ENCODE measurements around the gene AP3S2. TPM values are rescaled to one million over a fixed set of nuclear protein-coding genes. Genes with fewer than 3 reads are reported as not detected.

AP3S2 gene
- total and polyA plus RNA-seq, 8 donors, result 11.0 to 25.2 (median 17.7) TPM

DNA sequence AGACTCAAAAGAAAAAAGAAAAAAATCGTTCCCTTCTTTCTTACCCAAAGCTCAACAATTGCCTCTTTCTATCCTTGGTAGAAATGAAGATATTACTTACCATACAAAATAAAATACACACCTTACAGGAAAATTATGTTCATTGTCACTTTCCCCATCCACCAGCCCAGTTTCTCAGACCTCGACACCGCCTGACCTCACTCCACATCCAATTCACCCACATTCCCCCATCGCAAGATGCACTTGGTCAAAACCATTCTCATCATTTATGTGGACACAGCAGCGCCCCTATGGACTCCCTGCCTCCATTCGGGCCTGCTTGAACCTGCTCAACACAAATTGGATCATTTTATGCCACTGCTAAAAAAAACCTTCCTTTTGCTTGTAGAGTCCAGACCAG lies 86.1 kb downstream of the AP3S2 start:
- WGBS, 2 donors, result 81 to 82% methylated on average over 6 of the region's 6 CpGs
- Histone ChIP-seq H3K27me3 (no peaks in the 10 kb centered on the region), H3K27ac (peak overlapping the region; percentile 64 to 79 (median 72)), H3K9me3 (no peaks in the 10 kb centered on the region), H3K4me3 (no peak overlapping the region), H3K4me1 (peaks cover 29 to 40% (median 30%) of the 10 kb centered on the region in 3 donors), H3K36me3 (peaks cover 0 to 11% (median 3%) of the 10 kb centered on the region in 3 donors)
- ATAC-seq (no peak), FAIRE-seq (no peak), DNase-seq (no peak)
- TF ChIP-seq, protein P1, sequence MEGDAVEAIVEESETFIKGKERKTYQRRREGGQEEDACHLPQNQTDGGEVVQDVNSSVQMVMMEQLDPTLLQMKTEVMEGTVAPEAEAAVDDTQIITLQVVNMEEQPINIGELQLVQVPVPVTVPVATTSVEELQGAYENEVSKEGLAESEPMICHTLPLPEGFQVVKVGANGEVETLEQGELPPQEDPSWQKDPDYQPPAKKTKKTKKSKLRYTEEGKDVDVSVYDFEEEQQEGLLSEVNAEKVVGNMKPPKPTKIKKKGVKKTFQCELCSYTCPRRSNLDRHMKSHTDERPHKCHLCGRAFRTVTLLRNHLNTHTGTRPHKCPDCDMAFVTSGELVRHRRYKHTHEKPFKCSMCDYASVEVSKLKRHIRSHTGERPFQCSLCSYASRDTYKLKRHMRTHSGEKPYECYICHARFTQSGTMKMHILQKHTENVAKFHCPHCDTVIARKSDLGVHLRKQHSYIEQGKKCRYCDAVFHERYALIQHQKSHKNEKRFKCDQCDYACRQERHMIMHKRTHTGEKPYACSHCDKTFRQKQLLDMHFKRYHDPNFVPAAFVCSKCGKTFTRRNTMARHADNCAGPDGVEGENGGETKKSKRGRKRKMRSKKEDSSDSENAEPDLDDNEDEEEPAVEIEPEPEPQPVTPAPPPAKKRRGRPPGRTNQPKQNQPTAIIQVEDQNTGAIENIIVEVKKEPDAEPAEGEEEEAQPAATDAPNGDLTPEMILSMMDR (IDR thresholded peaks at IDR 0.05), result no peak
- intact Hi-C loops (cut with DNase I), result loop anchor here in 1 of 3 donors (5.0 kb wide), 1 partner anchor 40 kb away; no protein-coding TSS in a partner anchor

GRCh38 chr15:89806559-89807550 lies 86.9 kb downstream of the AP3S2 start:
- FAIRE-seq, result no peak
- H3K4me3 ChIP-seq, result peak overlapping the region; percentile 46 to 68 (median 58)

DNA sequence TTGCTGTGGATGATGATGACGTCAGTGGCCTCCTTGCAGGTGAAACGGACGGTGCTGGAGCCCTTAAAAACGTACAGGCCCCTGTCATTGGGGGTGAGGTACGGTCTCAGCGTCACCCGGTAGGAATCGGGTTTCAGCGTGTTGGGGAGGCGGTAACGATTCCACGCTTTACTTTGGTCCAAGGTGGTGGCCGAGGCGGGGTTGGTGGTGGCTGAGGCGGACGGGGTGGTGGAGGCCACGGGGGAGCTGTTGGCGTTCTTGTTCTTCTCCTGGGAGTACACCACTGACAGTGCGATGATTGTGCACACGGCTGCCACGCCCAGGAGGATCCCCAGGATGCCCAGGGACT lies 87.6 kb downstream of the AP3S2 start:
- peaks cover 0 to 18% (median 5%) of the 10 kb centered on the region in 3 donors for H3K36me3 ChIP-seq
- TF ChIP-seq, protein P1 (IDR thresholded peaks at IDR 0.05), result no peak
- intact Hi-C loops (cut with DNase I), result loop anchor here in 1 of 3 donors (5.0 kb wide), 1 partner anchor 39 kb away; no protein-coding TSS in a partner anchor
- ATAC-seq, result peak; percentile 9 to 34 (median 14)
- H3K4me1 ChIP-seq, result peaks cover 29 to 34% (median 30%) of the 10 kb centered on the region in 3 donors
- H3K27me3 ChIP-seq, result no peaks in the 10 kb centered on the region
- peak overlapping the region; percentile 46 to 68 (median 58) for H3K4me3 ChIP-seq
- DNase-seq, result peak in 1 of 6 donors; percentile 63
- no peaks in the 10 kb centered on the region for H3K9me3 ChIP-seq
- H3K27ac ChIP-seq, result peak overlapping the region; percentile 64 to 79 (median 72)
- 35 to 40% methylated on average over 21 of the region's 21 CpGs for WGBS, 2 donors
- no peak for FAIRE-seq

More at GRCh38 chr15:89806559-89807550, 86.9 kb downstream of the AP3S2 start:
- Histone ChIP-seq H3K36me3 (peaks cover 0 to 13% (median 5%) of the 10 kb centered on the region in 3 donors), H3K9me3 (no peaks in the 10 kb centered on the region), H3K27ac (peak overlapping the region; percentile 64 to 79 (median 72)), H3K4me1 (peaks cover 29 to 35% (median 30%) of the 10 kb centered on the region in 3 donors), H3K27me3 (no peaks in the 10 kb centered on the region)
- DNase-seq, result peak; percentile 86 to 98 (median 95)
- WGBS, 2 donors, result 17 to 19% methylated on average over 22 of the region's 22 CpGs
- intact Hi-C loops (cut with DNase I), result loop anchor here in 1 of 3 donors (5.0 kb wide), 1 partner anchor 40 kb away; no protein-coding TSS in a partner anchor
- TF ChIP-seq, protein P1 (IDR thresholded peaks at IDR 0.05), result no peak
- peak; percentile 76 to 84 (median 82) for ATAC-seq

DNA sequence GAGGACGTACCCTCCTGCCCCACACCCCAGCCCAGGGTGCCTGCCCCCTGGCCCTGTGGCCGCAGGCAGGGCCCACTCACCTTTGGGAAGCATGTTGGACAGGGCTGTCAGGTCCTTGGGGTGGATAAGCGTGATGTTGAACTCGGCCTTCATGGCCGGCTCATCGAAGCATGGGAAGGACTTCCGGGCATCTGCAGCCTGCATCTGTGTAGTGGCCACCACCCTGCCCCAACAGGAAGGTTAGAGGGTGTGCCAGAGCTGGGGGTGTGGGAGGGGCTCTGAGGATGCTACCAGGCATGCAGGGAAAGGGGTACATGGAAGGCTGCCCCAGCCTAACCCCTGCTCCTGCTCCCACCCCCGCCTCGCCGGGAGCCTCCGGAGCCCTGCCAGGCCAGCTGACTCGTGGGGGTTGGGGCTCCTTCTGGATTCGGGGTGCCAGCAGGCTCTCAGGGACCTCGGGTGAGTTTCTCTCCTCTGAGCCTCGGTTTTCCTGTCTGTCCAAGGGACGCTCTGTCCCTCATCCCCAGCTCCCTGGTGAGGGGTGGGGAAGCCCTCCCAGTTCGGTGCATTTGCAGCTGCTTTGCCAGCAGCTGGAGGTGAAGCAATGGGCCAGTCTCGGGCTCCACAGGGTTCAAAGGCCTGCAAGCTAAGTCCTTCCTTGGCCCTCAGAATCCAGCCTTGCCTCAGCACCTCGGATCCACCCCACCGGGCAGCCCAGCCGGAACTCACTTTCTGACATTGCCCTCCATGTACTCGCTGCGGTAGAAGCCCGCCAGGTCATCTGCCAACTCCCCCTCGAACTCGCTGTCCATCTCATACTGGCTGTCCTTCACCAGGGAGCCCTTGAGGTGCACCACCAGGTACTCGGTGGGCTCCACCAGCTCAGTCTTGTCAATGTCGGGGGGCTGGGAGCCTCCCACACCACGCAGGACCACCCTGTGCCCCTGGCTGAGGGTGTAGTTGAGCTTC lies 88.3 kb downstream of the AP3S2 start:
- peak overlapping the region; percentile 64 to 79 (median 72) for H3K27ac ChIP-seq
- peak in 4 of 6 donors; percentile 55 to 80 (median 64) for DNase-seq
- H3K9me3 ChIP-seq, result no peaks in the 10 kb centered on the region
- TF ChIP-seq, protein P1 (IDR thresholded peaks at IDR 0.05), result no peak
- no peaks in the 10 kb centered on the region for H3K27me3 ChIP-seq
- FAIRE-seq, result no peak
- 38 to 42% methylated on average over 28 to 29 of the region's 29 CpGs for WGBS, 2 donors
- intact Hi-C loops (cut with DNase I), result loop anchor here in 1 of 3 donors (5.0 kb wide), 1 partner anchor 38 kb away; no protein-coding TSS in a partner anchor
- H3K36me3 ChIP-seq, result peaks cover 0 to 24% (median 5%) of the 10 kb centered on the region in 3 donors
- H3K4me3 ChIP-seq, result peak overlapping the region; percentile 46 to 68 (median 58)
- H3K4me1 ChIP-seq, result peaks cover 29 to 34% (median 30%) of the 10 kb centered on the region in 3 donors
- peak in 1 of 4 donors; percentile 1 for ATAC-seq

All from pancreas (tissue), 10 donors.